ENCODE results near the gene ONECUT1. TPM values are rescaled to one million over a fixed set of nuclear protein-coding genes. Genes with fewer than 3 reads are reported as not detected.

The ONECUT1 gene
- total RNA-seq, 2 donors from 2014 or later: 1.8 to 5.3 TPM

DNA sequence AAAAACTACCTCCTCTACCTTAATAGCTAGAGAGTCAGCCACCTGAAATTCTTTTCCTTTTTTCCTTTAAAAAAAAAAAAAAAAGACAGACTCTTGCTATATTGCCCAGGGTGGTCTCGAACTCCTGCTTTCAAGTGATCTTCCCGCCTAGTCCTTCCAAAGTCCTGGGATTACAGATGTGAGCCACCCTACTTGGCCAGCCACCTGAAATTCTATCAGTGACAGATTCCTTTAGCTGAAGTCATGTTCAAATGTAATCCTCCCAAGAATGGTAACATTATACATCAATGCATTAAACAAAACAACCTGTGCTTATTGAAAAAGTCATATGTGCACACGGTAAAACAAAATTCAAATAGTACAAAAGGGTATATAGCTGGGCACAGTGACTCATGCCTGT, 59.1 kb downstream of the ONECUT1 start:
- 74 to 78% methylated on average over 3 of the region's 3 CpGs for WGBS, 2 experiments (ENCODE audit: insufficient coverage in 1 of 2, insufficient read length in 1 of 2)
- no peak for DNase-seq
- no peaks in the 10 kb centered on the region for H3K27me3 ChIP-seq (ENCODE audit: control insufficient read depth, insufficient read depth, low read length, poor library complexity, severe bottlenecking)
- no peak overlapping the region for H3K4me3 ChIP-seq (ENCODE audit: low read length)
- peaks cover 3% of the 10 kb centered on the region for H3K9me3 Mint-ChIP-seq
- H3K27me3 Mint-ChIP-seq (ENCODE audit: insufficient read depth): no peaks in the 10 kb centered on the region
- H3K27ac ChIP-seq (ENCODE audit: low read depth, low read length): no peak overlapping the region
- peaks cover 14% of the 10 kb centered on the region for H3K4me1 Mint-ChIP-seq
- H3K4me1 ChIP-seq (ENCODE audit: control insufficient read depth, insufficient read depth, low read length): peaks cover 3% of the 10 kb centered on the region
- H3K36me3 Mint-ChIP-seq (ENCODE audit: low read depth): no peaks in the 10 kb centered on the region
- no peaks in the 10 kb centered on the region for H3K36me3 ChIP-seq (ENCODE audit: control insufficient read depth, insufficient read depth, low read length)
- no peak overlapping the region for H3K4me3 Mint-ChIP-seq
- H3K27ac Mint-ChIP-seq: no peak overlapping the region
- peaks cover 3% of the 10 kb centered on the region for H3K9me3 ChIP-seq (ENCODE audit: control insufficient read depth, low read length)
- TF ChIP-seq, protein P1, sequence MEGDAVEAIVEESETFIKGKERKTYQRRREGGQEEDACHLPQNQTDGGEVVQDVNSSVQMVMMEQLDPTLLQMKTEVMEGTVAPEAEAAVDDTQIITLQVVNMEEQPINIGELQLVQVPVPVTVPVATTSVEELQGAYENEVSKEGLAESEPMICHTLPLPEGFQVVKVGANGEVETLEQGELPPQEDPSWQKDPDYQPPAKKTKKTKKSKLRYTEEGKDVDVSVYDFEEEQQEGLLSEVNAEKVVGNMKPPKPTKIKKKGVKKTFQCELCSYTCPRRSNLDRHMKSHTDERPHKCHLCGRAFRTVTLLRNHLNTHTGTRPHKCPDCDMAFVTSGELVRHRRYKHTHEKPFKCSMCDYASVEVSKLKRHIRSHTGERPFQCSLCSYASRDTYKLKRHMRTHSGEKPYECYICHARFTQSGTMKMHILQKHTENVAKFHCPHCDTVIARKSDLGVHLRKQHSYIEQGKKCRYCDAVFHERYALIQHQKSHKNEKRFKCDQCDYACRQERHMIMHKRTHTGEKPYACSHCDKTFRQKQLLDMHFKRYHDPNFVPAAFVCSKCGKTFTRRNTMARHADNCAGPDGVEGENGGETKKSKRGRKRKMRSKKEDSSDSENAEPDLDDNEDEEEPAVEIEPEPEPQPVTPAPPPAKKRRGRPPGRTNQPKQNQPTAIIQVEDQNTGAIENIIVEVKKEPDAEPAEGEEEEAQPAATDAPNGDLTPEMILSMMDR (conservative IDR thresholded peaks at IDR 0.05): no peak
- no peak overlapping the region for H3K9ac ChIP-seq (ENCODE audit: extremely low read depth, low read length, poor library complexity, severe bottlenecking)

DNA sequence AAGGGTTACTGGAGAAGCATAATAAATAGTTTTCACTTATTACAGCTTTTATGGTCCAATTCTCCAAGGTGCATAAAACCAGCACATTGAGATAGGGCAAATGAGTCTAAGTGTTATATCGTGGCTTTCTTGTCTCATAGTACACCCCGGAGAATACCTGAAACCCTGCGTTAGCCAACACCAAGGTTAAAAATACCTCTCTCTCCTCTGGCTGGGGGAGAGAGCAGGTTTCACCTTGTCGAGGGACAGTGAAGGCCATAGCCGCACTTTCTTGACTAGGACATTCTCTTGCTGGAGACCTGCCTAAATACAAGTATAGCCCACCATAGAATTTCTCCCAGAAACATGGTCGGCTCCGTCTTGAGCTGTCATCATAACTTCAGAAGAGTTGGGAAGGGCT, 59.5 kb downstream of the ONECUT1 start:
- Histone ChIP-seq H3K36me3 (ENCODE audit: control insufficient read depth, insufficient read depth, low read length) (no peaks in the 10 kb centered on the region), H3K4me3 (ENCODE audit: low read length) (no peak overlapping the region), H3K27me3 (ENCODE audit: control insufficient read depth, insufficient read depth, low read length, poor library complexity, severe bottlenecking) (no peaks in the 10 kb centered on the region), H3K9me3 (ENCODE audit: control insufficient read depth, low read length) (peaks cover 7% of the 10 kb centered on the region), H3K27ac (ENCODE audit: low read depth, low read length) (no peak overlapping the region), H3K9ac (ENCODE audit: extremely low read depth, low read length, poor library complexity, severe bottlenecking) (no peak overlapping the region), H3K4me1 (ENCODE audit: control insufficient read depth, insufficient read depth, low read length) (peaks cover 3% of the 10 kb centered on the region)
- TF ChIP-seq, protein P1 (conservative IDR thresholded peaks at IDR 0.05): no peak
- 87 to 90% methylated on average over 4 to 7 of the region's 7 CpGs for whole genome bisulfite sequencing, 2 experiments (ENCODE audit: insufficient coverage in 1 of 2, insufficient read length in 1 of 2)
- Mint-ChIP-seq H3K4me1 (peaks cover 14% of the 10 kb centered on the region), H3K4me3 (no peak overlapping the region), H3K9me3 (peaks cover 7% of the 10 kb centered on the region), H3K27ac (no peak overlapping the region), H3K27me3 (ENCODE audit: insufficient read depth) (no peaks in the 10 kb centered on the region), H3K36me3 (ENCODE audit: low read depth) (no peaks in the 10 kb centered on the region)
- DNase-seq: no peak

DNA sequence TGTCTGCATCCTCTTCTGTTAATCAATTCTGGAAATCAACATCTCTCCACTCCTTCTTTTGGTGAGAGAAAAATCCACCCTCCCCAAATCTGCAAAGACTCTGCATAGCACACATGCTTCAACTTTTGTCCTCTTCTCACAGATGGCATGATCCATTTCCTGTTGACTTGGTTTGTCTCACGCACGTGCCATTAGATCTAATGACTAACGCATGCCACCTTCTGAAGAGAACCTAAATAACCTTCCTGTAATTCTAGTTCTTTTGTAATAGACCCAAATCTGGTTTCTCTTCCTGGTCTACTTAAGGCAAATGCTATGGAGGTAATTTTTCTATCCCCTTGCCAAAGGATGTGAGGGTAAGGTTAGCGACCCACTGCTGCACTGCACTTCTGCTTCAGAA, 60.0 kb downstream of the ONECUT1 start:
- H3K36me3 ChIP-seq (ENCODE audit: control insufficient read depth, insufficient read depth, low read length): no peaks in the 10 kb centered on the region
- no peaks in the 10 kb centered on the region for H3K27me3 Mint-ChIP-seq (ENCODE audit: insufficient read depth)
- TF ChIP-seq, protein P1 (conservative IDR thresholded peaks at IDR 0.05): no peak
- H3K4me1 Mint-ChIP-seq: peaks cover 14% of the 10 kb centered on the region
- no peak overlapping the region for H3K9ac ChIP-seq (ENCODE audit: extremely low read depth, low read length, poor library complexity, severe bottlenecking)
- peaks cover 8% of the 10 kb centered on the region for H3K9me3 ChIP-seq (ENCODE audit: control insufficient read depth, low read length)
- H3K27ac ChIP-seq (ENCODE audit: low read depth, low read length): no peak overlapping the region
- H3K4me3 ChIP-seq (ENCODE audit: low read length): no peak overlapping the region
- DNase-seq: no peak
- 87 to 89% methylated on average over 3 to 4 of the region's 4 CpGs for WGBS, 2 experiments (ENCODE audit: insufficient coverage in 1 of 2, insufficient read length in 1 of 2)
- no peak overlapping the region for H3K4me3 Mint-ChIP-seq
- peaks cover 10% of the 10 kb centered on the region for H3K9me3 Mint-ChIP-seq
- H3K4me1 ChIP-seq (ENCODE audit: control insufficient read depth, insufficient read depth, low read length): peaks cover 3% of the 10 kb centered on the region
- no peaks in the 10 kb centered on the region for H3K27me3 ChIP-seq (ENCODE audit: control insufficient read depth, insufficient read depth, low read length, poor library complexity, severe bottlenecking)
- no peak overlapping the region for H3K27ac Mint-ChIP-seq
- no peaks in the 10 kb centered on the region for H3K36me3 Mint-ChIP-seq (ENCODE audit: low read depth)
